B cell (primary cell): ENCODE results near the gene FADS1. TPM values are rescaled to one million over a fixed set of nuclear protein-coding genes. Genes with fewer than 3 reads are reported as not detected.
A peak's percentile ranks its signal among the peaks of the same experiment; 100 is the strongest.

Experiments used
- ATAC-seq: fragments of 200-7000 bp; cut with Tn5 transposase; one replicate; pipeline ENCODE4 v1.10.0; 2021; ENCODE audit warnings: low read depth, mild to moderate bottlenecking, moderate number of reproducible peaks, moderate library complexity
- CTCF ChIA-PET: fragments of 350-600 bp; sonication (Branson Sonifier 250); formaldehyde crosslinking; loops from one replicate; lab custom pipeline; 2021; ENCODE audit warnings: antibody characterized with exemption, inconsistent platforms; lab: Charles Lee
- POLR2A ChIA-PET: fragments of 350-600 bp; sonication (Branson Sonifier 250); formaldehyde crosslinking; loops from one replicate; lab custom pipeline; 2021; ENCODE audit warnings: antibody characterized with exemption; lab: Charles Lee
- DNase-seq: peaks from one replicate; pipeline ENCODE4 v3.0.0; 2013
- H2AFZ ChIP-seq: 2 replicates; pipeline ENCODE4 v1.6.1; 2012; ENCODE audit warnings: mild to moderate bottlenecking, low read depth, low read length; ENCODE audit not compliant: insufficient read depth, poor library complexity, severe bottlenecking
- H3K27ac ChIP-seq, 2 donors: 1 replicate in 1 of 2; 2 replicates in 1 of 2; pipeline ENCODE4 v1.5.1; 2012 to 2013; ENCODE audit warnings: low read length in 2 of 2, mild to moderate bottlenecking in 2 of 2, moderate library complexity in 1 of 2
- H3K27me3 ChIP-seq, 4 experiments: fragments of 200-600 bp in 1 of 4; sonication (generic) in 1 of 4; replicated peaks in 1 of 4; 1 replicate in 2 of 4; 2 replicates in 2 of 4; pipeline versions ENCODE4 v1.6.1 to v1.7.0; 2013 to 2016; ENCODE audit warnings: low read length in 3 of 4, mild to moderate bottlenecking in 2 of 4, mixed read lengths in 1 of 4, moderate library complexity in 1 of 4; ENCODE audit not compliant: insufficient read depth in 4 of 4, control insufficient read depth in 3 of 4; ENCODE audit errors: control extremely low read depth in 1 of 4
- H3K36me3 ChIP-seq, 2 experiments: replicated peaks in 1 of 2; 1 replicate in 1 of 2; 2 replicates in 1 of 2; pipeline versions ENCODE4 v1.6.1 to v1.7.1; 2013; ENCODE audit warnings: low read length in 1 of 2; ENCODE audit not compliant: insufficient read depth in 2 of 2, control insufficient read depth in 1 of 2; ENCODE audit errors: control extremely low read depth in 1 of 2, extremely low read depth in 1 of 2
- H3K4me1 ChIP-seq, 2 donors: fragments of 200-600 bp in 1 of 2; sonication (generic) in 1 of 2; 1 replicate in 1 of 2; 2 replicates in 1 of 2; pipeline versions ENCODE4 v1.5.1 to v1.6.1; 2013 to 2017; ENCODE audit warnings: low read length in 2 of 2; ENCODE audit not compliant: control insufficient read depth in 2 of 2, insufficient read depth in 2 of 2
- H3K4me2 ChIP-seq: replicated peaks from 2 replicates; pipeline ENCODE3; 2012; ENCODE audit warnings: mild to moderate bottlenecking, low read depth, low read length; ENCODE audit not compliant: poor library complexity, severe bottlenecking
- H3K4me3 ChIP-seq, 5 experiments: fragments of 200-600 bp in 1 of 5; sonication (generic) in 1 of 5; 1 replicate in 3 of 5; 2 replicates in 2 of 5; pipeline versions ENCODE4 v1.5.1 to v1.7.0; 2011 to 2016; ENCODE audit warnings: low read length in 4 of 5, mild to moderate bottlenecking in 4 of 5, low read depth in 2 of 5, control low read depth in 1 of 5, moderate library complexity in 1 of 5; ENCODE audit not compliant: insufficient read depth in 1 of 5; ENCODE audit errors: control extremely low read depth in 1 of 5, extremely low read depth in 1 of 5
- H3K79me2 ChIP-seq: fragments of 200-600 bp; sonication (generic); one replicate; pipeline ENCODE4 v1.6.0; 2016; ENCODE audit warnings: low read length; ENCODE audit not compliant: control insufficient read depth, insufficient read depth
- H3K9ac ChIP-seq: fragments of 200-600 bp; sonication (generic); 2 replicates; pipeline ENCODE4 v1.6.1; 2017; ENCODE audit warnings: mild to moderate bottlenecking, low read length, moderate library complexity
- H3K9me3 ChIP-seq, 3 donors: one replicate each; pipeline versions ENCODE4 v1.6.1 to v1.7.1; 2013; ENCODE audit warnings: low read length in 2 of 3; ENCODE audit not compliant: control insufficient read depth in 2 of 3, insufficient read depth in 1 of 3; ENCODE audit errors: control extremely low read depth in 1 of 3
- H4K20me1 ChIP-seq: 2 replicates; pipeline ENCODE4 v1.6.0; 2012; ENCODE audit warnings: mild to moderate bottlenecking, low read length; ENCODE audit not compliant: insufficient read depth, control insufficient read depth, poor library complexity, severe bottlenecking
- H3K27ac Mint-ChIP-seq: one replicate; pipeline ENCODE4 v1.8.0; 2021; ENCODE audit warnings: mixed read lengths
- H3K27me3 Mint-ChIP-seq: one replicate; pipeline ENCODE4 v1.8.0; 2021; ENCODE audit warnings: mixed read lengths
- H3K4me1 Mint-ChIP-seq: one replicate; pipeline ENCODE4 v1.8.0; 2021; ENCODE audit warnings: mixed read lengths
- H3K4me3 Mint-ChIP-seq: one replicate; pipeline ENCODE4 v1.8.0; 2021; ENCODE audit warnings: mixed read lengths
- H3K9me3 Mint-ChIP-seq: one replicate; pipeline ENCODE4 v1.8.0; 2022; ENCODE audit warnings: mixed read lengths; ENCODE audit not compliant: insufficient read depth
- EZH2 ChIP-seq: IDR thresholded peaks from 2 replicates; pipeline ENCODE4 v1.6.1; 2012; ENCODE audit warnings: borderline replicate concordance, low read depth, mild to moderate bottlenecking, moderate library complexity, low read length; ENCODE audit not compliant: insufficient read depth, poor library complexity, severe bottlenecking
- WGBS: methylation state at CpG from one replicate; pipeline ENCODE4 v1.1.5; 2013; ENCODE audit warnings: missing lambda C conversion rate; ENCODE audit not compliant: insufficient coverage; 5-methylcytosine and 5-hydroxymethylcytosine counted together
- intact Hi-C: fragments of 100-400 bp; cut with micrococcal nuclease; formaldehyde crosslinking; loops from one replicate; pipeline ENCODE4 v1.10.0; 2022
- polyA plus RNA-seq: library from polyadenylated mRNA; depleted of rRNA; stranded (reverse); fragments of >200 nt; gene quantifications from 2 replicates; pipeline ENCODE4 v1.2.3, GENCODE V29; 2012
- total RNA-seq, 2 donors: library from RNA; stranded (reverse); fragments of 120-200 nt in 1 of 2; gene quantifications; 1 replicate in 1 of 2; 2 replicates in 1 of 2; pipeline versions ENCODE4 v1.2.3 to v1.2.4, GENCODE V29; 2013 to 2022
- TF ChIP-seq, protein P1 (sequence below): fragments of 200-600 bp; IDR thresholded peaks from one replicate; pipeline ENCODE4 v1.8.0; 2022; ENCODE audit warnings: antibody characterized with exemption, mild to moderate bottlenecking

The FADS1 gene
- total and polyA plus RNA-seq, 2 donors (not counting 1 experiment from before 2014, with no cell fraction given), result 0.39 to 15.6 TPM

GRCh38 chr11:61756452-61757212 is 60.2 kb downstream of the FADS1 start:
- TF ChIP-seq, protein P1, sequence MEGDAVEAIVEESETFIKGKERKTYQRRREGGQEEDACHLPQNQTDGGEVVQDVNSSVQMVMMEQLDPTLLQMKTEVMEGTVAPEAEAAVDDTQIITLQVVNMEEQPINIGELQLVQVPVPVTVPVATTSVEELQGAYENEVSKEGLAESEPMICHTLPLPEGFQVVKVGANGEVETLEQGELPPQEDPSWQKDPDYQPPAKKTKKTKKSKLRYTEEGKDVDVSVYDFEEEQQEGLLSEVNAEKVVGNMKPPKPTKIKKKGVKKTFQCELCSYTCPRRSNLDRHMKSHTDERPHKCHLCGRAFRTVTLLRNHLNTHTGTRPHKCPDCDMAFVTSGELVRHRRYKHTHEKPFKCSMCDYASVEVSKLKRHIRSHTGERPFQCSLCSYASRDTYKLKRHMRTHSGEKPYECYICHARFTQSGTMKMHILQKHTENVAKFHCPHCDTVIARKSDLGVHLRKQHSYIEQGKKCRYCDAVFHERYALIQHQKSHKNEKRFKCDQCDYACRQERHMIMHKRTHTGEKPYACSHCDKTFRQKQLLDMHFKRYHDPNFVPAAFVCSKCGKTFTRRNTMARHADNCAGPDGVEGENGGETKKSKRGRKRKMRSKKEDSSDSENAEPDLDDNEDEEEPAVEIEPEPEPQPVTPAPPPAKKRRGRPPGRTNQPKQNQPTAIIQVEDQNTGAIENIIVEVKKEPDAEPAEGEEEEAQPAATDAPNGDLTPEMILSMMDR, result no peak
- no peak for TF ChIP-seq EZH2
- CTCF ChIA-PET, result no interaction called here
- Histone ChIP-seq H3K4me3 (no peak overlapping the region), H3K9me3 (no peaks in the 10 kb centered on the region), H2AFZ (no peak overlapping the region), H4K20me1 (no peaks in the 10 kb centered on the region), H3K27me3 (peaks cover 0 to 19% (median 11%) of the 10 kb centered on the region in 4 experiments), H3K79me2 (no peaks in the 10 kb centered on the region), H3K4me2 (no peak overlapping the region), H3K36me3 (no peaks in the 10 kb centered on the region), H3K9ac (no peak overlapping the region), H3K4me1 (peaks cover 12 to 16% of the 10 kb centered on the region in 2 donors), H3K27ac (no peak overlapping the region)
- intact Hi-C loops, result no loop called here
- ATAC-seq (peak; percentile 29), DNase-seq (no peak)
- no peaks in the 10 kb centered on the region for H3K9me3 Mint-ChIP-seq
- peaks cover 19% of the 10 kb centered on the region for H3K27me3 Mint-ChIP-seq
- H3K4me3 Mint-ChIP-seq, result no peak overlapping the region
- WGBS, result 90% methylated on average over 5 of the region's 9 CpGs
- no peak overlapping the region for H3K27ac Mint-ChIP-seq
- H3K4me1 Mint-ChIP-seq, result peaks cover 14% of the 10 kb centered on the region
- POLR2A ChIA-PET, result no interaction called here

DNA sequence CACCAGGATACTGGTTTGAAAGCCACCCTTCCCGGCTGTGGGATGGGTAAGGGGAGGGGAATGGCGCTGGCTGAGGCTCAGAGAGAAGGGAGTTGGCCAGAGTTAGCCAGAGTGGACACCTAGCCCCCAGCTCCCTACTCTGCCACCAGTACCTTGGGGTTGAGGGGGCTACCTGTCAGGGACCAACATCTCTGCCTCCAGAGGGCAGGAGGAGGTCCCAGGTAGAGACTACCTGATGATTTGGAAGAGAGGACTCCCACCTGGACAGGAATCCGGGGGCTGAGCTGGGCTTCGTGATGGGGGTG is 60.7 kb downstream of the FADS1 start:
- ATAC-seq (no peak), DNase-seq (no peak)
- Histone ChIP-seq H4K20me1 (no peaks in the 10 kb centered on the region), H3K27ac (no peak overlapping the region), H3K9me3 (no peaks in the 10 kb centered on the region), H3K9ac (no peak overlapping the region), H3K36me3 (no peaks in the 10 kb centered on the region), H3K4me2 (no peak overlapping the region), H3K4me3 (no peak overlapping the region), H3K4me1 (peaks cover 12 to 16% of the 10 kb centered on the region in 2 donors), H2AFZ (no peak overlapping the region), H3K79me2 (no peaks in the 10 kb centered on the region), H3K27me3 (peaks cover 0 to 24% (median 14%) of the 10 kb centered on the region in 4 experiments)
- ChIA-PET CTCF (no interaction called here), POLR2A (no interaction called here)
- TF ChIP-seq, protein P1, result no peak
- no peak for TF ChIP-seq EZH2
- WGBS, result 75% methylated on average over 2 of the region's 4 CpGs
- peaks cover 14% of the 10 kb centered on the region for H3K4me1 Mint-ChIP-seq
- H3K4me3 Mint-ChIP-seq, result no peak overlapping the region
- H3K27me3 Mint-ChIP-seq, result peaks cover 22% of the 10 kb centered on the region
- no peaks in the 10 kb centered on the region for H3K9me3 Mint-ChIP-seq
- intact Hi-C loops, result no loop called here
- H3K27ac Mint-ChIP-seq, result no peak overlapping the region
